Hematopoietic multipotent progenitor cell treated with erythropoietin and hydrocortisone succinate and interleukin-3 and kit ligand, for 15 days (in vitro differentiated cells): ENCODE measurements around the gene PROSER3.
"Not testable (repeated sequence)": the region's sequence is repeated elsewhere in the genome, so short reads cannot be mapped to it uniquely, and the experiment has no call there.

Experiments used
- DNase-seq: peaks from one replicate; pipeline ENCODE4 v3.0.0-alpha.2; 2015; ENCODE audit warnings: low spot score

The PROSER3 gene

DNA sequence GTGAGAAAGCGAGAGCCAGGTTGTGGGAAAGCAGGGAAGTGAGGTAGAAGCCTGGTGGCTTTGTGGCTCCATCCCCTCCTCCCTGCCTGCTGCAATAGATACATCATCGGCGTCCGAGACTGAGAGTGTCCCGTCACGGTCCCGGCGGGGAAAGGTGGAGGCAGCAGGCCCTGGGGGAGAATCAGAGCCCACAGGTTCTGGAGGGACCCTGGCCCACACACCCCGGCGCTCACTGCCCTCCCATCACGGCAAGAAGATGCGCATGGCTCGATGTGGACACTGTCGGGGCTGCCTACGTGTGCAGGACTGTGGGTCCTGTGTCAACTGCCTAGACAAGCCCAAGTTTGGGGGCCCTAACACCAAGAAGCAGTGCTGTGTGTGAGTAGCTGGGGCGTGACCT lies 35.1 kb upstream of the PROSER3 start:
- DNase-seq = no peak

GRCh38 chr19:35723671-35724070 lies 34.3 kb upstream of the PROSER3 start:
- no peak for DNase-seq

DNA sequence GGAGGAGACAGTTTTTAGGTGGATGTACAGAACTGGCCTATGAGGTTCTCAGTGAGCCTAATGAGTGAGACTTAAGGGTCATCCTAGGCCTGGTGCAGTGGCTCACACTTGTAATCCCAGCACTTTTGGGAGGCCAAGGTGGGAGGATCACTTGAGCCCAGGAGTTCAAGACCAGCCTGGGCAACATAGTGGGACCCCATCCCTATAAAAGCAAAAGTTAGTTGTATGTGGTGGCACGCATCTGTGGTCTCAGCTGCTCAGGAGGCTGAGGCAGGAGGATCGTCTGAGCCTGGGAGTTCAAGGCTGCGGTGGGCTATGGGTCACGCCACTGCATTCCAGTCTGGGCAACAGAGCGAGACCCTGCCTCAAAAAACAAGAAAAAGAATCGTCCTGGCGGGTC lies 33.8 kb upstream of the PROSER3 start:
- not testable (repeated sequence) for DNase-seq

DNA sequence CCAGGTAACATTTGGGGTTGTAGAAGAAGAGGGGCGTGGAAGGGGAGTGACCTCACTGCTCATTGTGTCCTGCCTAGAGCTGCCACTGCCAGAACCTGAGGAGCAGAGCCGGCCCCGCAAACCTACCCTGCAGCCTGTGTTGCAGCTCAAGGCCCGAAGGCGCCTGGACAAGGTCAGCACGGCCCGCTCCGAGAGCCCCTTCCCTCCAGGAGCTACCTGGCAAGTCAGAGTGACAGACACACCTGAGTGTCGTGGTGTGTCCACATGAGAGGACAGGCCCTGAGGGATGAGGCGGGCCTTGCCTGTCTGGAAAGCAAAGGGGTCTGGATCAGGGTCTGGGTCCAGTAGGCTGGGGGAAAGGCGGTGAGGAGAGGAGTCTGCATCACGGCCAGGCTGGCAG lies 33.4 kb upstream of the PROSER3 start:
- no peak for DNase-seq

DNA sequence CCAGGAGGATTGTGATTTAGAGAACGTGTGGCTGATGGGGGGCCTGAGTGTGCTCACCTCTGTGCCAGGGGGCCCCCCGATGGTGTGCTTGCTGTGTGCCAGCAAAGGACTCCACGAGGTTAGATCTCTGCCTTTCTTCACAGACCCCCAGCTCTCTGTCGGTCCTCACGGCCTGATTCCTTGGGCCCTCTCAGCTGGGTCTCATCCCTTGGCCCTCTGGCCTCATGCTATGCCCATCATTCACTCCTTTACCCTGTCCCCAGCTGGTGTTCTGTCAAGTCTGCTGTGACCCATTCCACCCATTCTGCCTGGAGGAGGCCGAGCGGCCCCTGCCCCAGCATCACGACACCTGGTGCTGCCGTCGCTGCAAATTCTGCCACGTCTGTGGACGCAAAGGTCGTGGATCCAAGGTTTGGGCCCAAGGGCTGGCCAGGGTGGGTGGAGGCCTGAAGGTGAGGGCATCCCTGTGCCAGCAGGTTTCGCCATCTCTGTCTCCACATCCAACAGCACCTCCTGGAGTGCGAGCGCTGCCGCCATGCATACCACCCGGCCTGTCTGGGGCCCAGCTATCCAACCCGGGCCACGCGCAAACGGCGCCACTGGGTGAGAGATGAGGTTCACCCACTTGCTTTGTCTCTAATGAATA lies 32.6 kb upstream of the PROSER3 start:
- DNase-seq = no peak

DNA sequence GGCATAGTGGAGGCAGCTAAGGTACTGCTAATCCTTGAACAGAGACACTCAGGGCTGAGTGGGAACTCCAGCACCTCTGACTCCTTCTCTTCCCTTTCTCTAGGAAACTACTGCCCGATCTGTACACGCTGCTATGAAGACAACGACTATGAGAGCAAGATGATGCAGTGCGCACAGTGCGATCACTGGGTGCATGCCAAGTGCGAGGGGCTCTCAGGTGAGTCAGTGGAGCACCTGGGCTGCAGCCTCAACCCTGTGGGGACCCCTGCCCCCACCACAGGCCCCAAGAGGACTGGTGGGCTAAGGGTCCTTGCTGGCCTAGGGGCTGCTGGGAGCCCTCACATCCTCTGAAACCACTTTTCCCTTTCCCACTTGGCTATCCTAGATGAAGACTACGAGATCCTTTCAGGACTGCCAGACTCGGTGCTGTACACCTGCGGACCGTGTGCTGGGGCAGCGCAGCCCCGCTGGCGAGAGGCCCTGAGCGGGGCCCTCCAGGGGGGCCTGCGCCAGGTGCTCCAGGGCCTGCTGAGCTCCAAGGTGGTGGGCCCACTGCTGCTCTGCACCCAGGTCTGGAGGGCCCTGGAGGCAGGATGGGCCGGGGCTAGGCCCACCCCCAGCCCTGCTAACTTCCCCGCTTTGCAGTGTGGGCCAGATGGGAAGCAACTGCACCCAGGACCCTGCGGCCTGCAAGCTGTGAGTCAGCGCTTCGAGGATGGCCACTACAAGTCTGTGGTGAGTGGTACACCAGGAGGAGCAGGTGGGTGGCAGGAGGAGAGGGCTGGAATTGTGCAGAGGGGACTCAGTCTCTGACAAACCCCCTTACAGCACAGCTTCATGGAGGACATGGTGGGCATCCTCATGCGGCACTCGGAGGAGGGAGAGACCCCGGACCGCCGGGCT lies 30.7 kb upstream of the PROSER3 start:
- no peak for DNase-seq

GRCh38 chr19:35727956-35728706 lies 29.8 kb upstream of the PROSER3 start:
- DNase-seq = no peak

GRCh38 chr19:35729021-35729420 lies 29.0 kb upstream of the PROSER3 start:
- DNase-seq = no peak

DNA sequence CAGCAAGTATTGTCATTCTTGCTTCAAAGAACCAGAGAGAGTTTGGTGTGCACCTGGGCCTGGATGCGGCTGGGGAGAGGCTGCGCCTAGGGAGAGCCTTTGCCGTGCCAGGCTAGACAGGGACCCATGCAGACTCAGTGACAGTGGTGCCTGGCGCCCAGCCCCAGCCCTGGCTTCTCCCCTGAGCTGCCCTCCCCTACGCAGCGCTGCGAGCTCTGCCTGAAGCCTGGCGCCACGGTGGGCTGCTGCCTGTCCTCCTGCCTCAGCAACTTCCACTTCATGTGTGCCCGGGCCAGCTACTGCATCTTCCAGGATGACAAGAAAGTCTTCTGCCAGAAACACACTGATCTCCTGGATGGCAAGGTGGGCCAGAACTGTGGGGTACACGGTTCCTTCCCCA lies 28.2 kb upstream of the PROSER3 start:
- DNase-seq = no peak

DNA sequence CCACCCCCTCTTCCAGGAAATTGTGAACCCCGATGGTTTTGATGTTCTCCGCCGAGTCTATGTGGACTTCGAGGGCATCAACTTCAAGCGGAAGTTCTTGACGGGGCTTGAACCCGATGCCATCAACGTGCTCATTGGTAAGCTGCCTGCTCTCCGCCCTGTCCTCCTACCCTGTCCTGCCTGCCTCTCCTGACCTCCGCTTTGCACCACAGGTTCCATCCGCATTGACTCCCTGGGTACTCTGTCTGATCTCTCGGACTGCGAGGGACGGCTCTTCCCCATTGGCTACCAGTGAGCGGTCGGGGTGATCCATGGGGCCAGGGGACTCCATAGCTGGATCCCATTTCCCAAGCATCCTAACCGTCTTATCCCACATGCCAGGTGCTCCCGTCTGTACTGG lies 27.6 kb upstream of the PROSER3 start:
- no peak for DNase-seq

- no peak for DNase-seq
Measured at GRCh38 chr19:35731353-35731752, 26.6 kb upstream of the PROSER3 start.

- DNase-seq = no peak
Measured at GRCh38 chr19:35731779-35732405, 26.1 kb upstream of the PROSER3 start.

GRCh38 chr19:35732540-35733179 lies 25.3 kb upstream of the PROSER3 start:
- no peak for DNase-seq

- DNase-seq = no peak
Measured at GRCh38 chr19:35733180-35734125, 24.5 kb upstream of the PROSER3 start.

- no peak for DNase-seq
Measured at GRCh38 chr19:35734273-35734672, 23.7 kb upstream of the PROSER3 start.

DNA sequence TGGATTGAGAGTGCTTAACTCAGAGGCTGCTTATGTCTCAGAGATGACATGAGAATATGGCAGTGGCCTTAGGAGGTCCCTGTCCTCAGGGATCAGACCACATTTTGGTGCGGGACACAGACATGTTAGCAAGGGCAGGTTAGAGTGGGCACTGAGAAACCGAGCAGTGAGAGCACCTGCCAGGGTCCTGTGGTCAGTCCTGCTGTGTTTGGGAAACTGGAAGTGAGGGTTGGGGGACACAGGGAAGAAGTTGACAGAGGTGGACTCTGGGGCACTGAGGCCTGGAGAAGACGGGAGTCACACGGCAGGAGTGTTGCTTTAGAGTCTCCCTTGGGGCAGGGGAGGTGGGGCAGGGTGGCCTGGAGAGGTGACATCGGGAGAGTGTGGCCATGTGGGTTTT lies 23.1 kb upstream of the PROSER3 start:
- no peak for DNase-seq

- peak; percentile 17 for DNase-seq
Measured at GRCh38 chr19:35736913-35737886, 20.8 kb upstream of the PROSER3 start.

DNA sequence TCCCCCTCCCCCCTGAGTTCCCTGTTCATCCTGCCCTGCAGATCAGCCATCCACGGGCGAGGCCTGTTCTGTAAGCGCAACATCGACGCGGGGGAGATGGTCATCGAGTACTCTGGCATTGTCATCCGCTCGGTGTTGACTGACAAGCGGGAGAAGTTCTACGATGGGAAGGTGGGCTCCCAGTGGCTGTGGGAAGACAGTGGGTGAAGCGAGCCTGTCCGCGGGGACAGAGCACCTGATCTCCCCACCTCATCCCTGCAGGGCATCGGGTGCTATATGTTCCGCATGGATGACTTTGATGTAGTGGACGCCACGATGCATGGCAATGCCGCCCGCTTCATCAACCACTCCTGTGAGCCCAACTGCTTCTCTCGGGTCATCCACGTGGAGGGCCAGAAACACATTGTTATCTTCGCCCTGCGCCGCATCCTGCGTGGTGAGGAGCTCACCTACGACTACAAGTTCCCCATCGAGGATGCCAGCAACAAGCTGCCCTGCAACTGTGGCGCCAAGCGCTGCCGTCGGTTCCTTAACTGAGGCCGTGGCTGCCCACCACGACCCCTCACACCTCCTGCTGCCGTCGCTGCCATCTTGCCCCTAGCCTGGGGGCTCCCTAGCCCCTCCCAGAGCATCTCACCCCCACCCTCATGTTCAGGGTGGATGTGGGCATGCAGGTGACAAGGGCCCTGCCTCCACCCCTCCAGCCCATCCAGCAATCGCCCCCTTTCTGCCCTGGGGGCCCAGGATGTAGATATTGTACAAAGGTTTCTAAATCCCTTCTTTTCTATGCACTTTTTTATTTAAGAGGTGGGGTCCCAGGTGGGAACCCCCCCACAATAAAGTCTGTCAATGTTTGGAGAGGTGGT lies 19.7 kb upstream of the PROSER3 start:
- no peak for DNase-seq

- DNase-seq = no peak
Measured at GRCh38 chr19:35738887-35739229, 19.1 kb upstream of the PROSER3 start.
